ENCODE results near the gene RPS2.
"Not testable (repeated sequence)": the region's sequence is repeated elsewhere in the genome, so short reads cannot be mapped to it uniquely, and the experiment has no call there.

The RPS2 gene

GRCh38 chr16:1965396-1966001 lies 873 bp upstream of the RPS2 start:
- TF ChIP-seq, protein P1, sequence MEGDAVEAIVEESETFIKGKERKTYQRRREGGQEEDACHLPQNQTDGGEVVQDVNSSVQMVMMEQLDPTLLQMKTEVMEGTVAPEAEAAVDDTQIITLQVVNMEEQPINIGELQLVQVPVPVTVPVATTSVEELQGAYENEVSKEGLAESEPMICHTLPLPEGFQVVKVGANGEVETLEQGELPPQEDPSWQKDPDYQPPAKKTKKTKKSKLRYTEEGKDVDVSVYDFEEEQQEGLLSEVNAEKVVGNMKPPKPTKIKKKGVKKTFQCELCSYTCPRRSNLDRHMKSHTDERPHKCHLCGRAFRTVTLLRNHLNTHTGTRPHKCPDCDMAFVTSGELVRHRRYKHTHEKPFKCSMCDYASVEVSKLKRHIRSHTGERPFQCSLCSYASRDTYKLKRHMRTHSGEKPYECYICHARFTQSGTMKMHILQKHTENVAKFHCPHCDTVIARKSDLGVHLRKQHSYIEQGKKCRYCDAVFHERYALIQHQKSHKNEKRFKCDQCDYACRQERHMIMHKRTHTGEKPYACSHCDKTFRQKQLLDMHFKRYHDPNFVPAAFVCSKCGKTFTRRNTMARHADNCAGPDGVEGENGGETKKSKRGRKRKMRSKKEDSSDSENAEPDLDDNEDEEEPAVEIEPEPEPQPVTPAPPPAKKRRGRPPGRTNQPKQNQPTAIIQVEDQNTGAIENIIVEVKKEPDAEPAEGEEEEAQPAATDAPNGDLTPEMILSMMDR (conservative IDR thresholded peaks at IDR 0.05; ENCODE audit: low read depth, low read length), result no peak
- no peak for DNase-seq (ENCODE audit: low read depth)
- peak overlapping the region; percentile 95 for H3K4me3 ChIP-seq (ENCODE audit: low read depth, low read length)

DNA sequence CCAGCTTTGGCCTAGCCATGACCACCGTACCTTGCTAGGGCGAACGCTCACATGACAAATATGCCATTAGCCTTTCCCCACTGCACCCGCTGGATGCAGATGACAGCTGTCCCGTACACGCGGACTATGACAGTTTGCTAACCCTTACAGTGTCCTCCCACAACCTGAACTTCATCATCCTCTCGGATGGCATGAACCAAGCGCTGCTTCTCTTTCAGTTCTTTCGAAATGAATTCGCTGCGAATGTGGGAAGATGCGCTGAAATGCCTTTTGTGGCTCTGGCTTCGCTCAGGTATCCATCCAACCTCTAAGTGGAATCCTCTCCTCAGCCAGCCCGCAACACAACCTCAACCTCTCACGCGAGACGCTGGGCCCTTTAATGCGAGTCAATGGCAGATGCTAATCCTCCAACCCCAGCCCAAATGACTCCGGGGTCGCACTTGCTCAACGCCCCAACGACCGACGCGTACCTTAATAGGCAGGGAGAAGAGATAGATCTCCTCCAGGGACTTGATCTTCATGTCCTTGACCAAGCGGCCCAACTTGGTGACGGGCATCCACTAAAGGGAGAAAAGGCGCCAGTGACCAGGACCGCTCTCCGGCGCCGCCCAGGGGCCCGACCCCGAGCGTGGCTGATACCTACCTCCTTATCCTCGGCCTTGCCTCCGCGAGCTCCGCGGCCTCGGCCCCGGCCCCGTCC lies 670 bp downstream of the RPS2 start:
- peak overlapping the region; percentile 95 for H3K4me3 ChIP-seq (ENCODE audit: low read depth, low read length)
- TF ChIP-seq, protein P1 (conservative IDR thresholded peaks at IDR 0.05; ENCODE audit: low read depth, low read length), result peak; percentile 26
- peak; percentile 41 for DNase-seq (ENCODE audit: low read depth)

DNA sequence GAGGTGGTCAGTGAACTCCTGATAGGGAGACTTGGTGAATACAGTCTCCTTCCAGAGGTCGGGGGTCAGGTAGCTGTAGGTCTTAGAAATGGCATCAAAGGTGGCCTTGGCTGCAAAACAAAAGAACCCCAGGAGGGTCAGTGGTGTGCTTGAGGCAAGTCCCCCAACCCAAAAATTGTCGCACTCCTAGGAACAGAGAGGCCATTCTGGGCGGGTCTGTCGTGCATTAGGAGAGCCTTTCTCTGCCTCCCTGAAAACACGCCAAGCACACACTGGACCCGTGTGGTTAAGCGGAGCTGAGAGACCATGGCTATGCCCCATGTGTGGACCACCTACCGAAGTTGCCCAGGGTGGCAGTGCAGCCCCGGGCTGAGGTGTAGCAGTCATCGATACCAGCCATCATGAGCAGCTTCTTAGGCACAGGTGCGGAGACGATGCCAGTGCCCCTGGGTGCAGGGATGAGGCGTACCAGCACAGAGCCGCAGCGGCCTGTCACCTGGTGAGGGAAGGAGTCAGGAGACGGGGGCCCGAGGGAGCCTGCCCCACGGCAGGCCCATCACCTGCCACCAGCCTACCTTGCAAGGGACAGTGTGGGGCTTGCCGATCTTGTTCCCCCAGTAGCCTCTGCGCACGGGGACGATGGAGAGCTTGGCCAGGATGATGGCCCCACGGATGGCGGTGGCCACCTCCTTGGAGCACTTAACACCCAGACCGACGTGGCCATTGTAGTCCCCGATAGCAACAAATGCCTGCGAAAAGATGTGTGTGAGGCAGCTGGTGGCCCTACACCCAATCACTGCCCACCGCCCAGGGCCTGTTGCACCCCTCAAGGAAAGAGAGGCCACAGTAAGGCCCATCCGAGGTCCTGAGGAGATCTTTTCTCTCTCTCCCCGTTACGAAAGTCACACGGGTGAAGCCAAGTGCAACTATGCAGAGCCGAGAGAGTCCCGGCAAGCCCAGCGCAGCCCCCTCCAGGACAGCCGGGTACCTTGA lies 2.2 kb downstream of the RPS2 start:
- H3K4me3 ChIP-seq (ENCODE audit: low read depth, low read length), result peak overlapping the region; percentile 39
- not testable (repeated sequence) for DNase-seq (ENCODE audit: low read depth)

- H3K4me3 ChIP-seq (ENCODE audit: low read depth, low read length), result no peak overlapping the region
- TF ChIP-seq, protein P1 (conservative IDR thresholded peaks at IDR 0.05; ENCODE audit: low read depth, low read length), result no peak
- no peak for DNase-seq (ENCODE audit: low read depth)
Observed at GRCh38 chr16:1961651-1962067, 3.0 kb downstream of the RPS2 start.

- peak; percentile 45 for DNase-seq (ENCODE audit: low read depth)
- TF ChIP-seq, protein P1 (conservative IDR thresholded peaks at IDR 0.05; ENCODE audit: low read depth, low read length), result no peak
- H3K4me3 ChIP-seq (ENCODE audit: low read depth, low read length), result peak overlapping the region; percentile 92
Observed at GRCh38 chr16:1960665-1961630, 3.7 kb downstream of the RPS2 start.

- DNase-seq (ENCODE audit: low read depth), result peak; percentile 90
- H3K4me3 ChIP-seq (ENCODE audit: low read depth, low read length), result peak within 1 kb of the TSS; percentile 92
- TF ChIP-seq, protein P1 (conservative IDR thresholded peaks at IDR 0.05; ENCODE audit: low read depth, low read length), result peak; percentile 40
Observed at GRCh38 chr16:1959269-1960039, 5.2 kb downstream of the RPS2 start, which contains the start of gene NDUFB10. Gene NDUFB10 (plus strand): TSS chr16:1959538. CDS start chr16:1959625, 87 bp downstream.

All from choroid plexus epithelial cell (primary cell).